T-helper 2 cell treated with Interferon-gamma antibody and Interleukin-4, amounts not matched to agents 5 μg/mL and 100 μg/mL, for 36 hours (primary cell): Measurements from ENCODE around the gene ATP5ME.
"Not testable (repeated sequence)": the region's sequence is repeated elsewhere in the genome, so short reads cannot be mapped to it uniquely, and the experiment has no call there.

Source experiments
- DNase-seq: peaks from one replicate; pipeline ENCODE4 v3.0.0; 2021; ENCODE audit warnings: low spot score
- H3K27ac Mint-ChIP-seq: one replicate; pipeline ENCODE4 v1.8.0; 2021; ENCODE audit warnings: mild to moderate bottlenecking, mixed read lengths
- H3K27me3 Mint-ChIP-seq: one replicate; pipeline ENCODE4 v1.8.0; 2021; ENCODE audit warnings: low read depth, mixed read lengths
- H3K36me3 Mint-ChIP-seq: one replicate; pipeline ENCODE4 v1.8.0; 2021; ENCODE audit warnings: low read depth, mixed read lengths
- H3K4me1 Mint-ChIP-seq: one replicate; pipeline ENCODE4 v1.8.0; 2021; ENCODE audit warnings: low read depth, mixed read lengths
- H3K4me3 Mint-ChIP-seq: one replicate; pipeline ENCODE4 v1.8.0; 2022; ENCODE audit warnings: mild to moderate bottlenecking, moderate library complexity, mixed read lengths
- H3K9me3 Mint-ChIP-seq: one replicate; pipeline ENCODE4 v1.8.0; 2021; ENCODE audit warnings: mixed read lengths

The ATP5ME gene

GRCh38 chr4:673349-674091 is 556 bp downstream of the ATP5ME start:
- Mint-ChIP-seq H3K36me3 (peaks cover 23% of the 10 kb centered on the region), H3K4me3 (peak overlapping the region; percentile 89), H3K9me3 (no peaks in the 10 kb centered on the region), H3K4me1 (peaks cover 10% of the 10 kb centered on the region), H3K27ac (peak overlapping the region; percentile 80), H3K27me3 (no peaks in the 10 kb centered on the region)
- no peak for DNase-seq

- Mint-ChIP-seq H3K4me1 (peaks cover 10% of the 10 kb centered on the region), H3K36me3 (peaks cover 23% of the 10 kb centered on the region)
Measured at GRCh38 chr4:671769-672168, 2.3 kb downstream of the ATP5ME start.

GRCh38 chr4:669806-670559 is 4.1 kb downstream of the ATP5ME start:
- DNase-seq, H3K4me3 Mint-ChIP-seq, H3K9me3 Mint-ChIP-seq, H3K27me3 Mint-ChIP-seq, H3K4me1 Mint-ChIP-seq, H3K27ac Mint-ChIP-seq: not testable (repeated sequence)
- H3K36me3 Mint-ChIP-seq: peaks cover 23% of the 10 kb centered on the region

More at GRCh38 chr4:671769-672168, 2.3 kb downstream of the ATP5ME start:
- Mint-ChIP-seq H3K9me3 (no peaks in the 10 kb centered on the region), H3K27ac (no peak overlapping the region), H3K27me3 (no peaks in the 10 kb centered on the region), H3K4me3 (no peak overlapping the region)
- DNase-seq: no peak

GRCh38 chr4:668219-668618 is 5.9 kb downstream of the ATP5ME start:
- not testable (repeated sequence) for DNase-seq, H3K27me3 Mint-ChIP-seq, H3K4me3 Mint-ChIP-seq, H3K4me1 Mint-ChIP-seq, H3K9me3 Mint-ChIP-seq, H3K27ac Mint-ChIP-seq
- peaks cover 20% of the 10 kb centered on the region for H3K36me3 Mint-ChIP-seq

- DNase-seq: no peak
- H3K27me3 Mint-ChIP-seq: no peaks in the 10 kb centered on the region
- H3K4me3 Mint-ChIP-seq: no peak overlapping the region
- H3K27ac Mint-ChIP-seq: no peak overlapping the region
- H3K4me1 Mint-ChIP-seq: peaks cover 1% of the 10 kb centered on the region
- H3K36me3 Mint-ChIP-seq: peaks cover 18% of the 10 kb centered on the region
- H3K9me3 Mint-ChIP-seq: no peaks in the 10 kb centered on the region
Measured at GRCh38 chr4:667545-667925, 6.5 kb downstream of the ATP5ME start.

- Mint-ChIP-seq H3K9me3 (no peaks in the 10 kb centered on the region), H3K36me3 (peaks cover 13% of the 10 kb centered on the region), H3K27me3 (no peaks in the 10 kb centered on the region), H3K4me1 (peaks cover 1% of the 10 kb centered on the region), H3K27ac (no peak overlapping the region), H3K4me3 (no peak overlapping the region)
- DNase-seq: no peak
Measured at GRCh38 chr4:666822-667544, 7.1 kb downstream of the ATP5ME start.

GRCh38 chr4:666436-666810 is 7.7 kb downstream of the ATP5ME start:
- Mint-ChIP-seq H3K4me1 (peaks cover 1% of the 10 kb centered on the region), H3K36me3 (peaks cover 8% of the 10 kb centered on the region), H3K9me3 (no peaks in the 10 kb centered on the region), H3K4me3 (no peak overlapping the region), H3K27me3 (no peaks in the 10 kb centered on the region), H3K27ac (no peak overlapping the region)
- no peak for DNase-seq

GRCh38 chr4:665751-666435 is 8.2 kb downstream of the ATP5ME start:
- peaks cover 8% of the 10 kb centered on the region for H3K36me3 Mint-ChIP-seq
- H3K4me1 Mint-ChIP-seq: peaks cover 1% of the 10 kb centered on the region
- H3K9me3 Mint-ChIP-seq: no peaks in the 10 kb centered on the region
- no peak overlapping the region for H3K27ac Mint-ChIP-seq
- H3K4me3 Mint-ChIP-seq: no peak overlapping the region
- H3K27me3 Mint-ChIP-seq: no peaks in the 10 kb centered on the region
- DNase-seq: no peak

- H3K36me3 Mint-ChIP-seq: peaks cover 4% of the 10 kb centered on the region
- no peak for DNase-seq
- no peaks in the 10 kb centered on the region for H3K27me3 Mint-ChIP-seq
- no peaks in the 10 kb centered on the region for H3K9me3 Mint-ChIP-seq
- H3K27ac Mint-ChIP-seq: no peak overlapping the region
- no peak overlapping the region for H3K4me3 Mint-ChIP-seq
- peaks cover 1% of the 10 kb centered on the region for H3K4me1 Mint-ChIP-seq
Measured at GRCh38 chr4:665381-665750, 8.7 kb downstream of the ATP5ME start.

GRCh38 chr4:664713-665231 is 9.3 kb downstream of the ATP5ME start:
- Mint-ChIP-seq H3K4me3 (peak overlapping the region; percentile 79), H3K9me3 (peaks cover 4% of the 10 kb centered on the region), H3K36me3 (peaks cover 3% of the 10 kb centered on the region), H3K27me3 (no peaks in the 10 kb centered on the region), H3K4me1 (peaks cover 1% of the 10 kb centered on the region), H3K27ac (peak overlapping the region; percentile 88)
- DNase-seq: no peak

- H3K27me3 Mint-ChIP-seq: no peaks in the 10 kb centered on the region
- H3K4me3 Mint-ChIP-seq: peak overlapping the region; percentile 79
- peak overlapping the region; percentile 88 for H3K27ac Mint-ChIP-seq
- H3K4me1 Mint-ChIP-seq: peaks cover 1% of the 10 kb centered on the region
- H3K9me3 Mint-ChIP-seq: peaks cover 5% of the 10 kb centered on the region
- DNase-seq: peak; percentile 69
- peaks cover 3% of the 10 kb centered on the region for H3K36me3 Mint-ChIP-seq
Measured at GRCh38 chr4:663438-664428, 10.3 kb downstream of the ATP5ME start.

GRCh38 chr4:663046-663437 is 11.0 kb downstream of the ATP5ME start:
- Mint-ChIP-seq H3K27me3 (no peaks in the 10 kb centered on the region), H3K9me3 (peaks cover 5% of the 10 kb centered on the region), H3K4me3 (peak overlapping the region; percentile 79), H3K27ac (peak overlapping the region; percentile 77), H3K36me3 (peaks cover 3% of the 10 kb centered on the region), H3K4me1 (peaks cover 1% of the 10 kb centered on the region)
- no peak for DNase-seq
